ENCODE data around the gene RPS6KA2. TPM values are rescaled to one million over a fixed set of nuclear protein-coding genes. Genes with fewer than 3 reads are reported as not detected.

Gene RPS6KA2
- total and polyA plus RNA-seq, 2 donors (not counting 3 experiments of a cell fraction or from before 2014, with no cell fraction given): 54.5 to 75.8 TPM

DNA sequence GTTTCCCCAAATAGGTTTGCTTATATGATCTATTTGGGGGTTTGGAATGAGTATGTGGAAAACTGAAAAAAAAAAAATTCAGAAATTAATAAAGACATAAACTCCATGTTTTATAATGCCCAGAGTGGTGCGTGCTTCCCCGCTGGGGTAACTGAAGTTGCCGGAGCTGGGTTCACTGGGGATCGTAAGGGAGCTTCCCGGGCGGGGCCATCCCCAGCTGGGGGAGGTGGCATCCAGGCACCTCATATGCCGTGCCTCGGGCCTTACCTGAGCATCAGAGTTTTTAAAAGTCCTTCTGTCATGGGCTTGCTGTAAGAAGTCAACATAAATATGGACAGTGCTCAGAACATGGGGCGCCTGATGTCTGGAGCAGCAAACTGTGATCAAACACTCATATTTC, 22.7 kb downstream of the RPS6KA2 start:
- Histone ChIP-seq H3K4me1 (ENCODE audit: control insufficient read depth, extremely low read depth, insufficient read depth, low read length) (peaks cover 27% of the 10 kb centered on the region), H3K79me2 (ENCODE audit: control insufficient read depth, insufficient read depth, low read length) (peaks cover 21% of the 10 kb centered on the region), H3K27me3 (ENCODE audit: control insufficient read depth in 2 of 2, insufficient read depth in 2 of 2, low read length in 2 of 2) (no peaks in the 10 kb centered on the region), H3K9me1 (replicated peaks; ENCODE audit: control insufficient read depth, extremely low read depth, insufficient read depth, low read length) (no peaks in the 10 kb centered on the region), H3K4me2 (ENCODE audit: insufficient read depth, low read length) (no peak overlapping the region), H3K9ac (replicated peaks; ENCODE audit: extremely low read depth, insufficient read depth, low read length) (no peak overlapping the region), H3K36me3 (ENCODE audit: control insufficient read depth in 2 of 2, extremely low read depth in 1 of 2, insufficient read depth in 2 of 2, low read length in 2 of 2) (peaks cover 0 to 2% of the 10 kb centered on the region in 2 experiments), H3K4me3 (replicated peaks in 1 of 3; ENCODE audit: insufficient read depth in 1 of 3, low read depth in 1 of 3, low read length in 3 of 3) (no peak overlapping the region), H2AFZ (ENCODE audit: low read depth, low read length) (no peak overlapping the region), H4K20me1 (replicated peaks; ENCODE audit: control insufficient read depth, extremely low read depth, insufficient read depth, low read length) (no peaks in the 10 kb centered on the region), H3K27ac (ENCODE audit: insufficient read depth, low read depth, low read length) (no peak overlapping the region), H3K9me3 (replicated peaks; ENCODE audit: control insufficient read depth, insufficient read depth, low read length) (no peaks in the 10 kb centered on the region)
- ChIA-PET CTCF (no interaction called here), POLR2A (no interaction called here)
- TF ChIP-seq, protein P1, sequence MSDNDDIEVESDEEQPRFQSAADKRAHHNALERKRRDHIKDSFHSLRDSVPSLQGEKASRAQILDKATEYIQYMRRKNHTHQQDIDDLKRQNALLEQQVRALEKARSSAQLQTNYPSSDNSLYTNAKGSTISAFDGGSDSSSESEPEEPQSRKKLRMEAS (IDR thresholded peaks at IDR 0.05; ENCODE audit: insufficient read depth, insufficient read length): no peak
- TF ChIP-seq JUN (IDR thresholded peaks at IDR 0.05; ENCODE audit: borderline replicate concordance, insufficient read depth, insufficient read length, low read depth): no peak
- no peak for TF ChIP-seq POLR2AphosphoS5 (IDR thresholded peaks at IDR 0.05; ENCODE audit: insufficient read depth, low read depth, low read length)
- no peak for TF ChIP-seq GATA2 (IDR thresholded peaks at IDR 0.05; ENCODE audit: insufficient read depth, insufficient read length, low read depth, low read length)
- no TSS peak for BruUV-seq (replicated peaks)
- intact Hi-C loops (cut with micrococcal nuclease) (no loop called here), dilution Hi-C loops (cut with MboI; ENCODE audit: extremely low pct_ligation_motif_present, low sequenced_read_pairs) (no loop called here)
- FAIRE-seq (no peak), DNase-seq (ENCODE audit: low read depth, low spot score) (no peak)

DNA sequence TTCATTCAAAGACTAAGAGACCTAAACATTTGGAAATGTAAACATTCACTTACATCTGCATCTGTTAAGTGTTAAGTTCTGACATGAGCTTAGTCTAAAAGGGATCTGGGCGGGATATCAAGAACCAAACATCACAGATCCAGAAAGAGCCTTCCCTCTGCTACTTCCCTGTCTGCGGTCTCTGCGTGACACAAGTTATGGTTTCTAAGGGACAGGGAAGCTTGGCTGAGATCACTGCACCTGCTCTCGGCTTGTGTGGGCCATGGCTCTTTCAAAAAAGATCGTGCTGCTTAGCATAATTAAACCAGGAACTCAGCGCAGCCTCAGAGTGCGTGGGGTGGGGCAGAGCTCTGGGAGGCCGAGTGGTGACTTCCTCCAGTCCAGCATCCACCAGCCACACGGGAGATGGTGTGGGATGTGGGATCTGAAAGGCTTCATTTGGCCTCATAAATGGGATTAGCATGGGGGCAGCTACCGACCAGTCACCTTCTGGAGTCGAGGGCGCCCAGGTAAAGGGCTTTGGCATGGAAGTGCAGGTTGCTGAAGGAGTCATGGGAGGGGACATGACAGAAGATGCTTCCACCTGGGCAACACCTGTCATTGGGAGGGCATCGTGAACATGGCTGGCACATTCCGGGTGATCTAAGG, 23.9 kb downstream of the RPS6KA2 start:
- no TSS peak for BruUV-seq (replicated peaks)
- H3K27ac ChIP-seq (ENCODE audit: insufficient read depth, low read depth, low read length): no peak overlapping the region
- H3K4me1 ChIP-seq (ENCODE audit: control insufficient read depth, extremely low read depth, insufficient read depth, low read length): peaks cover 31% of the 10 kb centered on the region
- no peak for FAIRE-seq
- H3K36me3 ChIP-seq (ENCODE audit: control insufficient read depth in 2 of 2, extremely low read depth in 1 of 2, insufficient read depth in 2 of 2, low read length in 2 of 2): peaks cover 0 to 2% of the 10 kb centered on the region in 2 experiments
- H3K79me2 ChIP-seq (ENCODE audit: control insufficient read depth, insufficient read depth, low read length): peaks cover 21% of the 10 kb centered on the region
- no peaks in the 10 kb centered on the region for H4K20me1 ChIP-seq (replicated peaks; ENCODE audit: control insufficient read depth, extremely low read depth, insufficient read depth, low read length)
- H3K4me2 ChIP-seq (ENCODE audit: insufficient read depth, low read length): no peak overlapping the region
- POLR2A ChIA-PET: no interaction called here
- no peaks in the 10 kb centered on the region for H3K9me1 ChIP-seq (replicated peaks; ENCODE audit: control insufficient read depth, extremely low read depth, insufficient read depth, low read length)
- no peak overlapping the region for H3K4me3 ChIP-seq (replicated peaks in 1 of 3; ENCODE audit: insufficient read depth in 1 of 3, low read depth in 1 of 3, low read length in 3 of 3)
- CTCF ChIA-PET: no interaction called here
- no peak for DNase-seq (ENCODE audit: low read depth, low spot score)
- intact Hi-C loops (cut with micrococcal nuclease) (no loop called here), dilution Hi-C loops (cut with MboI; ENCODE audit: extremely low pct_ligation_motif_present, low sequenced_read_pairs) (no loop called here)
- H3K27me3 ChIP-seq (ENCODE audit: control insufficient read depth in 2 of 2, insufficient read depth in 2 of 2, low read length in 2 of 2): no peaks in the 10 kb centered on the region
- TF ChIP-seq MYC (IDR thresholded peaks at IDR 0.05; ENCODE audit: low read depth, low read length) (no peak), FOS (IDR thresholded peaks at IDR 0.05; ENCODE audit: borderline replicate concordance, insufficient read depth, low read length) (no peak), GATA2 (IDR thresholded peaks at IDR 0.05; ENCODE audit: insufficient read depth, insufficient read length, low read depth, low read length) (no peak), EZH2 (IDR thresholded peaks at IDR 0.05; ENCODE audit: borderline replicate concordance, low read depth, low read length, severe bottlenecking) (no peak), JUN (IDR thresholded peaks at IDR 0.05; ENCODE audit: borderline replicate concordance, insufficient read depth, insufficient read length, low read depth) (no peak), POLR2AphosphoS5 (IDR thresholded peaks at IDR 0.05; ENCODE audit: insufficient read depth, low read depth, low read length) (no peak), POLR2A (IDR thresholded peaks at IDR 0.05; ENCODE audit: low read depth, low read length) (no peak)
- TF ChIP-seq, protein P2, sequence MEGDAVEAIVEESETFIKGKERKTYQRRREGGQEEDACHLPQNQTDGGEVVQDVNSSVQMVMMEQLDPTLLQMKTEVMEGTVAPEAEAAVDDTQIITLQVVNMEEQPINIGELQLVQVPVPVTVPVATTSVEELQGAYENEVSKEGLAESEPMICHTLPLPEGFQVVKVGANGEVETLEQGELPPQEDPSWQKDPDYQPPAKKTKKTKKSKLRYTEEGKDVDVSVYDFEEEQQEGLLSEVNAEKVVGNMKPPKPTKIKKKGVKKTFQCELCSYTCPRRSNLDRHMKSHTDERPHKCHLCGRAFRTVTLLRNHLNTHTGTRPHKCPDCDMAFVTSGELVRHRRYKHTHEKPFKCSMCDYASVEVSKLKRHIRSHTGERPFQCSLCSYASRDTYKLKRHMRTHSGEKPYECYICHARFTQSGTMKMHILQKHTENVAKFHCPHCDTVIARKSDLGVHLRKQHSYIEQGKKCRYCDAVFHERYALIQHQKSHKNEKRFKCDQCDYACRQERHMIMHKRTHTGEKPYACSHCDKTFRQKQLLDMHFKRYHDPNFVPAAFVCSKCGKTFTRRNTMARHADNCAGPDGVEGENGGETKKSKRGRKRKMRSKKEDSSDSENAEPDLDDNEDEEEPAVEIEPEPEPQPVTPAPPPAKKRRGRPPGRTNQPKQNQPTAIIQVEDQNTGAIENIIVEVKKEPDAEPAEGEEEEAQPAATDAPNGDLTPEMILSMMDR (IDR thresholded peaks at IDR 0.05; ENCODE audit: extremely low read depth in 1 of 2, insufficient read depth in 1 of 2, low read depth in 1 of 2, low read length in 2 of 2): no peak
- TF ChIP-seq, protein P1 (IDR thresholded peaks at IDR 0.05; ENCODE audit: insufficient read depth, insufficient read length): no peak
- H2AFZ ChIP-seq (ENCODE audit: low read depth, low read length): no peak overlapping the region
- H3K9ac ChIP-seq (replicated peaks; ENCODE audit: extremely low read depth, insufficient read depth, low read length): no peak overlapping the region
- H3K9me3 ChIP-seq (replicated peaks; ENCODE audit: control insufficient read depth, insufficient read depth, low read length): no peaks in the 10 kb centered on the region

Data from endothelial cell of umbilical vein (primary cell).